HCT116 (cell line): ENCODE measurements around the gene EXOSC9. TPM values are rescaled to one million over a fixed set of nuclear protein-coding genes. Genes with fewer than 3 reads are reported as not detected.

ENCODE experiments used
- ATAC-seq: fragments of 200-7000 bp; cut with Tn5 transposase; 2 replicates; pipeline ENCODE4 v1.9.1; 2020; ENCODE audit warnings: mild to moderate bottlenecking, moderate library complexity
- BruUV-seq: library from RNA; stranded (reverse); fragments of 400-500 nt; replicated peaks from 2 replicates; lab custom pipeline; 2021; lab: Mats Ljungman, UMichigan
- CTCF ChIA-PET: fragments of 300-600 bp; sonication (Branson Sonifier 250); formaldehyde crosslinking; loops from one replicate; lab custom pipeline; 2021; ENCODE audit warnings: antibody characterized with exemption; lab: Charles Lee
- POLR2A ChIA-PET: fragments of 300-600, 350-600 bp; sonication (Branson Sonifier 250); formaldehyde crosslinking; loops from one replicate; lab custom pipeline; 2021; ENCODE audit warnings: antibody characterized with exemption; lab: Charles Lee
- RAD21 ChIA-PET, 2 experiments: fragments of 300-600 bp; sonication (Branson Sonifier 250); formaldehyde crosslinking; loops; one replicate each; lab custom pipeline; 2023; ENCODE audit warnings: low total read pairs in 2 of 2; ENCODE audit not compliant: uncharacterized antibody in 2 of 2, unreplicated experiment in 2 of 2, low non-redundant PET in 1 of 2; lab: Charles Lee
- DNase-seq: peaks from one replicate; pipeline ENCODE4 v3.0.0-alpha.2; 2010; ENCODE audit warnings: low read depth, low spot score
- H2AFZ ChIP-seq: fragments of 200-600 bp; shearing (Covaris generic), sonication (generic); 2 replicates; pipeline ENCODE4 v1.6.1; 2017; ENCODE audit warnings: low read depth, mixed run types, mixed read lengths, antibody characterized with exemption, low read length; ENCODE audit not compliant: poor library complexity, severe bottlenecking
- H3K27ac ChIP-seq: 2 replicates; pipeline ENCODE4 v1.5.1; 2012; ENCODE audit warnings: low read depth, low read length
- H3K27me3 ChIP-seq: fragments of 200-600 bp; sonication (generic); 2 replicates; pipeline ENCODE4 v1.6.1; 2016; ENCODE audit warnings: mixed run types, low read length, mixed read lengths; ENCODE audit not compliant: insufficient read depth
- H3K36me3 ChIP-seq, 2 experiments: fragments of 200-500 bp in 1 of 2; fragments of 200-600 bp in 1 of 2; sonication (Bioruptor generic) in 1 of 2; sonication (generic) in 1 of 2; 2 replicates each; pipeline versions ENCODE4 v1.5.1 to v1.6.1; 2014 to 2016; ENCODE audit warnings: low read length in 2 of 2, inconsistent platforms in 1 of 2, mixed read lengths in 1 of 2, mixed run types in 1 of 2; ENCODE audit not compliant: insufficient read depth in 2 of 2, control insufficient read depth in 1 of 2
- H3K4me1 ChIP-seq, 2 experiments: fragments of 200-600 bp in 1 of 2; sonication (generic) in 1 of 2; 2 replicates each; pipeline versions ENCODE4 v1.5.1 to v1.6.1; 2012 to 2017; ENCODE audit warnings: low read length in 2 of 2, inconsistent platforms in 1 of 2, mild to moderate bottlenecking in 1 of 2, mixed read lengths in 1 of 2, mixed run types in 1 of 2, moderate library complexity in 1 of 2; ENCODE audit not compliant: insufficient read depth in 2 of 2, control insufficient read depth in 1 of 2
- H3K4me2 ChIP-seq: fragments of 200-600 bp; sonication (generic); 2 replicates; pipeline ENCODE4 v1.6.1; 2017; ENCODE audit warnings: mixed run types, low read length, mixed read lengths
- H3K4me3 ChIP-seq, 2 experiments: fragments of 200-600 bp in 1 of 2; sonication (generic) in 1 of 2; replicated peaks in 1 of 2; 2 replicates each; pipeline ENCODE4 v1.5.1; 2011 to 2016; ENCODE audit warnings: low read length in 2 of 2, control low read depth in 1 of 2, low read depth in 1 of 2, mild to moderate bottlenecking in 1 of 2, mixed read lengths in 1 of 2, mixed run types in 1 of 2
- H3K79me2 ChIP-seq: fragments of 200-600 bp; sonication (generic); 2 replicates; pipeline ENCODE4 v1.6.1; 2017; ENCODE audit warnings: mild to moderate bottlenecking, mixed run types, low read length, moderate library complexity, mixed read lengths; ENCODE audit not compliant: insufficient read depth
- H3K9ac ChIP-seq: fragments of 200-600 bp; sonication (generic); 2 replicates; pipeline ENCODE4 v1.6.1; 2016; ENCODE audit warnings: low read length, mixed read lengths
- H3K9me2 ChIP-seq: fragments of 200-600 bp; sonication (generic), shearing (Covaris generic); 2 replicates; pipeline ENCODE4 v1.6.1; 2017; ENCODE audit warnings: mixed run types, mild to moderate bottlenecking, moderate library complexity; ENCODE audit not compliant: insufficient read depth
- H3K9me3 ChIP-seq, 2 experiments: fragments of 200-500 bp in 1 of 2; fragments of 200-600 bp in 1 of 2; sonication (Bioruptor generic) in 1 of 2; sonication (generic) in 1 of 2; 2 replicates each; pipeline ENCODE4 v1.6.1; 2014 to 2017; ENCODE audit warnings: low read length in 2 of 2, mixed read lengths in 2 of 2, inconsistent platforms in 1 of 2, low read depth in 1 of 2, mild to moderate bottlenecking in 1 of 2, mixed run types in 1 of 2, moderate library complexity in 1 of 2; ENCODE audit not compliant: control insufficient read depth in 1 of 2, insufficient read depth in 1 of 2
- H4K20me1 ChIP-seq: fragments of 200-600 bp; sonication (generic), shearing (Covaris generic); 2 replicates; pipeline ENCODE4 v1.6.1; 2017; ENCODE audit warnings: mixed run types, mild to moderate bottlenecking, moderate library complexity; ENCODE audit not compliant: insufficient read depth
- ATF3 ChIP-seq: IDR thresholded peaks from 2 replicates; pipeline ENCODE4 v1.6.1; 2012
- CBX3 ChIP-seq: IDR thresholded peaks from 2 replicates; pipeline ENCODE4 v1.6.1; 2012; ENCODE audit warnings: low read depth
- CTCF ChIP-seq, 3 experiments: fragments of 200-600 bp in 1 of 3; sonication (generic) in 1 of 3; IDR thresholded peaks in 2 of 3; conservative IDR thresholded peaks in 1 of 3; 2 replicates each; pipeline ENCODE4 v1.5.1; 2012 to 2017; ENCODE audit warnings: low read depth in 2 of 3, low read length in 2 of 3, antibody characterized with exemption in 1 of 3, borderline replicate concordance in 1 of 3, control low read depth in 1 of 3, mild to moderate bottlenecking in 1 of 3, mixed read lengths in 1 of 3, mixed run types in 1 of 3, moderate library complexity in 1 of 3; ENCODE audit not compliant: insufficient read depth in 1 of 3
- EGR1 ChIP-seq: IDR thresholded peaks from 2 replicates; pipeline ENCODE4 v1.6.1; 2012; ENCODE audit warnings: low read depth
- ELF1 ChIP-seq: IDR thresholded peaks from 2 replicates; pipeline ENCODE4 v1.6.1; 2012; ENCODE audit warnings: low read depth, borderline replicate concordance
- EZH2 ChIP-seq: fragments of 200-600 bp; sonication (generic); IDR thresholded peaks from 2 replicates; pipeline ENCODE4 v1.6.1; 2017; ENCODE audit warnings: antibody characterized with exemption, mixed run types
- MAX ChIP-seq: IDR thresholded peaks from 2 replicates; pipeline ENCODE4 v1.6.1; 2012
- REST ChIP-seq: IDR thresholded peaks from 2 replicates; pipeline ENCODE4 v1.6.1; 2012; ENCODE audit warnings: low read depth
- SIN3A ChIP-seq: IDR thresholded peaks from 2 replicates; pipeline ENCODE4 v1.6.1; 2012; ENCODE audit warnings: low read depth
- SRF ChIP-seq: IDR thresholded peaks from 2 replicates; pipeline ENCODE4 v1.6.1; 2012; ENCODE audit warnings: low read depth
- TCF7L2 ChIP-seq: IDR thresholded peaks from 2 replicates; pipeline ENCODE4 v1.7.0; 2011; ENCODE audit warnings: borderline replicate concordance, inconsistent platforms; ENCODE audit not compliant: insufficient read depth, insufficient read length; ENCODE audit errors: extremely low read depth
- ZBTB33 ChIP-seq: IDR thresholded peaks from 2 replicates; pipeline ENCODE4 v1.6.1; 2011; ENCODE audit warnings: mild to moderate bottlenecking, low read length, moderate library complexity; ENCODE audit not compliant: insufficient replicate concordance; ENCODE audit errors: extremely low read depth
- ZNF274 ChIP-seq: fragments of 200-500 bp; sonication (Bioruptor generic); IDR thresholded peaks from 2 replicates; pipeline ENCODE4 v1.6.1; 2014; ENCODE audit warnings: mild to moderate bottlenecking, low read depth, low read length, inconsistent platforms
- intact Hi-C: fragments of 100-400 bp; cut with micrococcal nuclease; formaldehyde crosslinking; loops from 2 replicates; pipeline ENCODE4 v1.10.0; 2022
- total RNA-seq: library from RNA; stranded (reverse); gene quantifications from one replicate; pipeline ENCODE4 v1.2.1, GENCODE V29; 2021; ENCODE audit not compliant: unreplicated experiment

Gene EXOSC9
- total RNA-seq, 1 experiment from 2014 or later = 58.6 TPM

- intact Hi-C loops = no loop called here
- no peak overlapping the region for H3K27ac ChIP-seq
- H3K9me2 ChIP-seq = no peaks in the 10 kb centered on the region
- ATAC-seq (no peak), DNase-seq (no peak)
- H3K4me1 ChIP-seq = no peaks in the 10 kb centered on the region
- no peak overlapping the region for H3K4me3 ChIP-seq
- H2AFZ ChIP-seq = no peak overlapping the region
- TF ChIP-seq SRF (no peak), ATF3 (no peak), ELF1 (no peak), REST (no peak)
- TF ChIP-seq, all 23 proteins: peak for 0
- no peaks in the 10 kb centered on the region for H3K9me3 ChIP-seq
- no peaks in the 10 kb centered on the region for H3K27me3 ChIP-seq
- no peaks in the 10 kb centered on the region for H3K79me2 ChIP-seq
- H3K9ac ChIP-seq = no peak overlapping the region
- POLR2A ChIA-PET = no interaction called here
- H4K20me1 ChIP-seq = no peaks in the 10 kb centered on the region
- H3K36me3 ChIP-seq = no peaks in the 10 kb centered on the region
- RAD21 ChIA-PET = no interaction called here
- no TSS peak for BruUV-seq
- CTCF ChIA-PET = no interaction called here
- H3K4me2 ChIP-seq = no peak overlapping the region
These were observed 29.3 kb upstream of the EXOSC9 start for GRCh38 chr4:121771869-121772268.

GRCh38 chr4:121773883-121774282, 27.2 kb upstream of the EXOSC9 start:
- H3K9me2 ChIP-seq = no peaks in the 10 kb centered on the region
- H3K9me3 ChIP-seq = no peaks in the 10 kb centered on the region
- CTCF ChIA-PET = no interaction called here
- H3K9ac ChIP-seq = no peak overlapping the region
- DNase-seq (no peak), ATAC-seq (no peak)
- no peak overlapping the region for H3K27ac ChIP-seq
- no peaks in the 10 kb centered on the region for H3K27me3 ChIP-seq
- intact Hi-C loops = no loop called here
- no peak overlapping the region for H2AFZ ChIP-seq
- no peak overlapping the region for H3K4me2 ChIP-seq
- H3K36me3 ChIP-seq = no peaks in the 10 kb centered on the region
- BruUV-seq = no TSS peak
- no peaks in the 10 kb centered on the region for H3K4me1 ChIP-seq
- RAD21 ChIA-PET = no interaction called here
- no peaks in the 10 kb centered on the region for H4K20me1 ChIP-seq
- H3K79me2 ChIP-seq = no peaks in the 10 kb centered on the region
- POLR2A ChIA-PET = no interaction called here
- H3K4me3 ChIP-seq = no peak overlapping the region
- TF ChIP-seq CBX3 (no peak), EGR1 (no peak), SIN3A (no peak), TCF7L2 (no peak), MAX (no peak), ZBTB33 (no peak), EZH2 (no peak), ZNF274 (no peak), CTCF (IDR thresholded peaks at IDR 0.05 in 2 of 3, conservative IDR thresholded peaks at IDR 0.05 in 1 of 3; ENCODE audit: borderline replicate concordance in 1 of 3, insufficient read depth in 1 of 3, low read depth in 2 of 3, low read length in 2 of 3) (no peak)
